Measurements from ENCODE around the gene GPATCH3.

Gene GPATCH3

GRCh38 chr1:26900815-26901511, 696 bp upstream of the GPATCH3 start:
- peak overlapping the region; percentile 83 for H3K27ac ChIP-seq (replicated peaks)
- DNase-seq (ENCODE audit: low read depth in 1 of 2, low spot score in 1 of 2) = no peak
- TF ChIP-seq POLR2AphosphoS5 (IDR thresholded peaks at IDR 0.05; ENCODE audit: low read depth) (no peak), GABPA (IDR thresholded peaks at IDR 0.05; ENCODE audit: low read depth) (no peak), SPI1 (IDR thresholded peaks at IDR 0.05; ENCODE audit: borderline replicate concordance, low read depth) (no peak), CTCF (IDR thresholded peaks at IDR 0.05; ENCODE audit: insufficient read depth, low read length) (no peak), REST (IDR thresholded peaks at IDR 0.05; ENCODE audit: insufficient replicate concordance, low read depth) (no peak)

GRCh38 chr1:26897351-26897750, 2.9 kb downstream of the GPATCH3 start:
- no peak overlapping the region for H3K4me3 ChIP-seq (replicated peaks; ENCODE audit: insufficient read depth, low read length)
- no peak for TF ChIP-seq CTCF (IDR thresholded peaks at IDR 0.05; ENCODE audit: insufficient read depth, low read length)
- no peak for DNase-seq (ENCODE audit: low read depth in 1 of 2, low spot score in 1 of 2)
- no peak overlapping the region for H3K27ac ChIP-seq (replicated peaks)
- no peaks in the 10 kb centered on the region for H3K27me3 ChIP-seq (ENCODE audit: insufficient read depth, poor library complexity, severe bottlenecking)

More at GRCh38 chr1:26900815-26901511, 696 bp upstream of the GPATCH3 start:
- Histone ChIP-seq H3K27me3 (ENCODE audit: insufficient read depth, poor library complexity, severe bottlenecking) (no peaks in the 10 kb centered on the region), H3K4me3 (replicated peaks; ENCODE audit: insufficient read depth, low read length) (peak overlapping the region; percentile 96)

- Histone ChIP-seq H3K27ac (replicated peaks) (no peak overlapping the region), H3K4me3 (replicated peaks; ENCODE audit: insufficient read depth, low read length) (no peak overlapping the region), H3K27me3 (ENCODE audit: insufficient read depth, poor library complexity, severe bottlenecking) (no peaks in the 10 kb centered on the region)
- DNase-seq (ENCODE audit: low read depth in 1 of 2, low spot score in 1 of 2) = no peak
- no peak for TF ChIP-seq POLR2AphosphoS5 (IDR thresholded peaks at IDR 0.05; ENCODE audit: low read depth)
- TF ChIP-seq CTCF (IDR thresholded peaks at IDR 0.05; ENCODE audit: insufficient read depth, low read length) = no peak
- TF ChIP-seq REST (IDR thresholded peaks at IDR 0.05; ENCODE audit: insufficient replicate concordance, low read depth) = no peak
- TF ChIP-seq GABPA (IDR thresholded peaks at IDR 0.05; ENCODE audit: low read depth) = no peak
- no peak for TF ChIP-seq SPI1 (IDR thresholded peaks at IDR 0.05; ENCODE audit: borderline replicate concordance, low read depth)
These were observed 6.0 kb downstream of the GPATCH3 start for GRCh38 chr1:26894263-26894662.

GRCh38 chr1:26890467-26890796, 9.8 kb downstream of the GPATCH3 start:
- no peaks in the 10 kb centered on the region for H3K27me3 ChIP-seq (ENCODE audit: insufficient read depth, poor library complexity, severe bottlenecking)
- H3K4me3 ChIP-seq (replicated peaks; ENCODE audit: insufficient read depth, low read length) = peak overlapping the region; percentile 98
- DNase-seq (ENCODE audit: low read depth in 1 of 2, low spot score in 1 of 2) = no peak
- TF ChIP-seq CTCF (IDR thresholded peaks at IDR 0.05; ENCODE audit: insufficient read depth, low read length) (no peak), REST (IDR thresholded peaks at IDR 0.05; ENCODE audit: insufficient replicate concordance, low read depth) (no peak), SPI1 (IDR thresholded peaks at IDR 0.05; ENCODE audit: borderline replicate concordance, low read depth) (no peak), GABPA (IDR thresholded peaks at IDR 0.05; ENCODE audit: low read depth) (no peak), POLR2AphosphoS5 (IDR thresholded peaks at IDR 0.05; ENCODE audit: low read depth) (no peak)
- H3K27ac ChIP-seq (replicated peaks) = peak overlapping the region; percentile 87

Data from HL-60 (cell line).